GM23338 (cell line): ENCODE data around the gene DHX36.

Source experiments
- CTCF ChIP-seq, 2 experiments: fragments of 200-600 bp in 1 of 2; sonication (generic) in 1 of 2; conservative IDR thresholded peaks; 2 replicates each; pipeline versions ENCODE4 v1.5.1 to v1.6.1; 2016 to 2017; ENCODE audit warnings: antibody characterized with exemption in 2 of 2, low read depth in 2 of 2, mild to moderate bottlenecking in 2 of 2, moderate library complexity in 1 of 2
- EZH2phosphoT487 ChIP-seq: fragments of 200-600 bp; sonication (generic); IDR thresholded peaks from one replicate; pipeline ENCODE4 v1.8.1; 2018; ENCODE audit warnings: antibody characterized with exemption; ENCODE audit not compliant: unreplicated experiment

- TF ChIP-seq CTCF (conservative IDR thresholded peaks at IDR 0.05; ENCODE audit: low read depth in 2 of 2) (no peak), EZH2phosphoT487 (no peak)
These were observed 31.7 kb upstream of the DHX36 start for GRCh38 chr3:154356009-154356408.
